Upper lobe of left lung (tissue), 4 donors: ENCODE measurements around the gene CAMK1D.

Experiments
- CTCF ChIP-seq, 6 experiments: fragments of 450-650 bp in 4 of 6; fragments of 200-600 bp in 2 of 6; sonication (generic) in 2 of 6; IDR thresholded peaks; one replicate each; pipeline ENCODE4 v1.5.1; 2016 to 2019; ENCODE audit warnings: antibody characterized with exemption in 6 of 6
- EP300 ChIP-seq, 4 donors: sonication (generic); formaldehyde crosslinking; IDR thresholded peaks; one replicate each; pipeline ENCODE4 v1.5.1; 2017; ENCODE audit warnings: antibody characterized with exemption in 4 of 4, control low read depth in 2 of 4

- TF ChIP-seq CTCF (IDR thresholded peaks at IDR 0.05) (no peak), EP300 (IDR thresholded peaks at IDR 0.05) (no peak)
These were observed 489.9 kb downstream of the CAMK1D start for GRCh38 chr10:12838995-12839927.
